HEK293T (cell line): ENCODE data around the gene PRMT3.

Experiments used
- BHLHE40 ChIP-seq: fragments of 450-650 bp; IDR thresholded peaks from 2 replicates; pipeline ENCODE4 v1.6.1; 2016; ENCODE audit warnings: mild to moderate bottlenecking, moderate library complexity, borderline replicate concordance
- SP1 ChIP-seq: fragments of 450-650 bp; IDR thresholded peaks from 2 replicates; pipeline ENCODE4 v1.6.1; 2017

DNA sequence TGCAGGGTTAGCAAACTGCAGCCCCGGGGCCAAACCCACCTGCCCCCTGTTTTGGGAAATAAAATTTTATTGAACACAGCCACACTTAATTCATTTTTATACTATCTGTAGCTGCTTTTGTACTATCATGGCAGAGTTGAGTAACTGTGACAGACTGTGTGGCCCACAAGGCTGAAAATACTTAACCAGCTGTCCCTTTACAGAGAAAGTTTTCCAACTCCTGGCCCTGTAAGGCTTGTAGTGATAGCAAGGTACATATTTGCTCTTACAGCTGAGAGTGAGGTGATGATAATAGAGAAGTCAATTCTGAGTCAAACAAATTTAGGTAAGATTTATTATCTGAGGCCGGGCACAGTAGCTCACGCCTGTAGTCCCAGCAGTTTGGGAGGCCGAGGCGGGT is 124.5 kb downstream of the PRMT3 start:
- TF ChIP-seq BHLHE40 (no peak), SP1 (no peak)
